ENCODE results near the gene SNX22. TPM values are rescaled to one million over a fixed set of nuclear protein-coding genes. Genes with fewer than 3 reads are reported as not detected.

The SNX22 gene
- total and polyA plus RNA-seq, 9 of the 15 experiments (the other 6 are each of a cell fraction or from before 2014, with no cell fraction given) = 0.91 to 3.0 (median 2.0) TPM

DNA sequence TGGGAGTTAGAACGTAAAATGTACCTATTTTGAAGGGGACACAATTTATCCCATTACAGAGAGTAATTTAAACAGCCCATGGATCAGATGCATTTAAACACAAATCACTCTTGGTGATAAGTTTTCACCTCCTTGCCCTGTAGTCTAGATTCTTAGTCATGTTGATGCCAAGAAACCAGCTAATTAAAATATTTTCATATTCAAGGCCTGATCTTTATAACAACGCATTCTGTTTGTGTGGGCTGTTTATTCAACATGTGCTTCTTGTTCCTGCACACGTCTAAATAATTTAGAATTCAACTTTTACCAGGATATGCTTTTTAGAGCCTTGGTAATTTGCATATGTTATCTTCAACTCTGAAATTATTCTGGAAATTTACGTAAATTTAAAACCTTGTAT lies 29.9 kb upstream of the SNX22 start:
- no peak overlapping the region for H3K27ac ChIP-seq (ENCODE audit: extremely low read depth, low read depth, low read length)
- in situ Hi-C loops (cut with MboI) = no loop called here
- H3K36me3 ChIP-seq (ENCODE audit: control insufficient read depth, insufficient read depth, low read length) = peaks cover 78% of the 10 kb centered on the region
- no peaks in the 10 kb centered on the region for H4K20me1 ChIP-seq (replicated peaks; ENCODE audit: control insufficient read depth, insufficient read depth, low read length)
- no peak overlapping the region for H2AFZ ChIP-seq (ENCODE audit: low read depth, low read length)
- no peak for FAIRE-seq
- H3K9ac ChIP-seq (ENCODE audit: insufficient read depth in 1 of 2, low read depth in 2 of 2, low read length in 2 of 2) = no peak overlapping the region
- no peak for ATAC-seq
- CTCF ChIA-PET (ENCODE audit: low intra/inter-chr PET ratio) = no interaction called here
- WGBS (ENCODE audit: insufficient coverage, low coverage, missing lambda C conversion rate) = 93% methylated on average over 4 of the region's 4 CpGs
- BruUV-seq (replicated peaks) = no TSS peak
- POLR2A ChIA-PET = interaction anchor here (2.2 kb wide), 1 partner anchor 10 kb away, joined by 11 read pairs; no protein-coding TSS in a partner anchor
- H3K4me3 ChIP-seq = no peak overlapping the region
- no peak for DNase-seq (ENCODE audit: extremely low read depth in 1 of 4, low spot score in 3 of 4)
- H3K4me2 ChIP-seq (ENCODE audit: insufficient read depth, low read length) = no peak overlapping the region
- H3K9me3 ChIP-seq (replicated peaks; ENCODE audit: control insufficient read depth, insufficient read depth, low read depth, low read length) = no peaks in the 10 kb centered on the region
- intact Hi-C loops (cut with micrococcal nuclease) = no loop called here
- no peak for TF ChIP-seq TAF7 (tag; IDR thresholded peaks at IDR 0.05)
- no peaks in the 10 kb centered on the region for H3K9me1 ChIP-seq (ENCODE audit: control insufficient read depth, insufficient read depth, low read length)
- no peaks in the 10 kb centered on the region for H3K79me2 ChIP-seq (ENCODE audit: control insufficient read depth, insufficient read depth, low read length)
- H3K4me1 ChIP-seq (replicated peaks in 1 of 2; ENCODE audit: control insufficient read depth in 2 of 2, insufficient read depth in 2 of 2, low read length in 2 of 2) = no peaks in the 10 kb centered on the region
- H3K27me3 ChIP-seq (ENCODE audit: control insufficient read depth in 2 of 2, insufficient read depth in 2 of 2, low read length in 2 of 2) = no peaks in the 10 kb centered on the region

DNA sequence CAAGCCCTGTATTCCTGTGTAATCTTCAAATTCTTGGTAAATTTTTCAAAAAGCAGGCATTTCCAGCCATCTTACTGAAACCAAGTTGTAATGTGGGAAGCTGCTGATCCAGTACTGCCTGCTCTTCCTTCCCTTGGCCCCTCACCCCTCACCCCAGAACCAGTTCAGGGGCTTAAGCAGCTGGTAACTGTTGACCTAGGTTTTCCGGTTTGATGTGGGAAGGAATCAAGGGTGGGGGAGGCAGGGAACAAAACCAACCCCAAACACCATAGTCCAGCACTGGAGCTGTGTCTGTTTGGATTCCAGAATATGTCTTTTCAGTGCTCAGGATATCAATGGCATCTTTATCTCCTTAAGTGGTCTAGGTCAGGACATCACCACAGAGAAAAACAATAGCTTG lies 29.1 kb upstream of the SNX22 start:
- Histone ChIP-seq H3K4me3 (no peak overlapping the region), H3K9ac (ENCODE audit: insufficient read depth in 1 of 2, low read depth in 2 of 2, low read length in 2 of 2) (no peak overlapping the region), H2AFZ (ENCODE audit: low read depth, low read length) (no peak overlapping the region), H3K4me2 (ENCODE audit: insufficient read depth, low read length) (no peak overlapping the region), H3K4me1 (replicated peaks in 1 of 2; ENCODE audit: control insufficient read depth in 2 of 2, insufficient read depth in 2 of 2, low read length in 2 of 2) (no peaks in the 10 kb centered on the region), H3K27me3 (ENCODE audit: control insufficient read depth in 2 of 2, insufficient read depth in 2 of 2, low read length in 2 of 2) (no peaks in the 10 kb centered on the region), H3K9me3 (replicated peaks; ENCODE audit: control insufficient read depth, insufficient read depth, low read depth, low read length) (no peaks in the 10 kb centered on the region), H3K9me1 (ENCODE audit: control insufficient read depth, insufficient read depth, low read length) (no peaks in the 10 kb centered on the region), H3K27ac (ENCODE audit: extremely low read depth, low read depth, low read length) (no peak overlapping the region), H3K36me3 (ENCODE audit: control insufficient read depth, insufficient read depth, low read length) (peaks cover 80% of the 10 kb centered on the region), H4K20me1 (replicated peaks; ENCODE audit: control insufficient read depth, insufficient read depth, low read length) (no peaks in the 10 kb centered on the region), H3K79me2 (ENCODE audit: control insufficient read depth, insufficient read depth, low read length) (no peaks in the 10 kb centered on the region)
- ATAC-seq = no peak
- no peak for FAIRE-seq
- no TSS peak for BruUV-seq (replicated peaks)
- POLR2A ChIA-PET = interaction anchor here (0.9 to 2.2 kb wide), 5 partner anchors 9 to 40 kb away, joined by 3 to 11 read pairs (median 4); partner anchors contain the start of gene PPIB
- WGBS (ENCODE audit: insufficient coverage, low coverage, missing lambda C conversion rate) = 89% methylated on average over 1 of the region's 1 CpG
- CTCF ChIA-PET (ENCODE audit: low intra/inter-chr PET ratio) = no interaction called here
- intact Hi-C loops (cut with micrococcal nuclease) = no loop called here
- in situ Hi-C loops (cut with MboI) = no loop called here
- no peak for DNase-seq (ENCODE audit: extremely low read depth in 1 of 4, low spot score in 3 of 4)
- TF ChIP-seq, protein P1, sequence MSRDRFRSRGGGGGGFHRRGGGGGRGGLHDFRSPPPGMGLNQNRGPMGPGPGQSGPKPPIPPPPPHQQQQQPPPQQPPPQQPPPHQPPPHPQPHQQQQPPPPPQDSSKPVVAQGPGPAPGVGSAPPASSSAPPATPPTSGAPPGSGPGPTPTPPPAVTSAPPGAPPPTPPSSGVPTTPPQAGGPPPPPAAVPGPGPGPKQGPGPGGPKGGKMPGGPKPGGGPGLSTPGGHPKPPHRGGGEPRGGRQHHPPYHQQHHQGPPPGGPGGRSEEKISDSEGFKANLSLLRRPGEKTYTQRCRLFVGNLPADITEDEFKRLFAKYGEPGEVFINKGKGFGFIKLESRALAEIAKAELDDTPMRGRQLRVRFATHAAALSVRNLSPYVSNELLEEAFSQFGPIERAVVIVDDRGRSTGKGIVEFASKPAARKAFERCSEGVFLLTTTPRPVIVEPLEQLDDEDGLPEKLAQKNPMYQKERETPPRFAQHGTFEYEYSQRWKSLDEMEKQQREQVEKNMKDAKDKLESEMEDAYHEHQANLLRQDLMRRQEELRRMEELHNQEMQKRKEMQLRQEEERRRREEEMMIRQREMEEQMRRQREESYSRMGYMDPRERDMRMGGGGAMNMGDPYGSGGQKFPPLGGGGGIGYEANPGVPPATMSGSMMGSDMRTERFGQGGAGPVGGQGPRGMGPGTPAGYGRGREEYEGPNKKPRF (IDR thresholded peaks at IDR 0.05; ENCODE audit: low read depth, low read length) = no peak
- TF ChIP-seq HDAC6 (IDR thresholded peaks at IDR 0.05; ENCODE audit: low read depth, low read length) (no peak), TAL1 (IDR thresholded peaks at IDR 0.05) (no peak), CBX8 (IDR thresholded peaks at IDR 0.05; ENCODE audit: borderline replicate concordance, extremely low read depth, low read depth, low read length, poor library complexity, severe bottlenecking) (no peak), ZNF263 (CRISPR knock-in tag; IDR thresholded peaks at IDR 0.05; ENCODE audit: borderline replicate concordance) (no peak), GATA2 (CRISPR knock-in tag; IDR thresholded peaks at IDR 0.05) (no peak), SETDB1 (IDR thresholded peaks at IDR 0.05; ENCODE audit: low read length) (no peak), KLF10 (CRISPR knock-in tag; IDR thresholded peaks at IDR 0.05) (no peak), KDM2B (CRISPR knock-in tag; IDR thresholded peaks at IDR 0.05) (no peak)
- TF ChIP-seq, protein P2, sequence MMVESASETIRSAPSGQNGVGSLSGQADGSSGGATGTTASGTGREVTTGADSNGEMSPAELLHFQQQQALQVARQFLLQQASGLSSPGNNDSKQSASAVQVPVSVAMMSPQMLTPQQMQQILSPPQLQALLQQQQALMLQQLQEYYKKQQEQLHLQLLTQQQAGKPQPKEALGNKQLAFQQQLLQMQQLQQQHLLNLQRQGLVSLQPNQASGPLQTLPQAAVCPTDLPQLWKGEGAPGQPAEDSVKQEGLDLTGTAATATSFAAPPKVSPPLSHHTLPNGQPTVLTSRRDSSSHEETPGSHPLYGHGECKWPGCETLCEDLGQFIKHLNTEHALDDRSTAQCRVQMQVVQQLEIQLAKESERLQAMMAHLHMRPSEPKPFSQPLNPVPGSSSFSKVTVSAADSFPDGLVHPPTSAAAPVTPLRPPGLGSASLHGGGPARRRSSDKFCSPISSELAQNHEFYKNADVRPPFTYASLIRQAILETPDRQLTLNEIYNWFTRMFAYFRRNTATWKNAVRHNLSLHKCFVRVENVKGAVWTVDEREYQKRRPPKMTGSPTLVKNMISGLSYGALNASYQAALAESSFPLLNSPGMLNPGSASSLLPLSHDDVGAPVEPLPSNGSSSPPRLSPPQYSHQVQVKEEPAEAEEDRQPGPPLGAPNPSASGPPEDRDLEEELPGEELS (CRISPR knock-in tag; IDR thresholded peaks at IDR 0.05; ENCODE audit: borderline replicate concordance) = no peak
- TF ChIP-seq, protein P3, sequence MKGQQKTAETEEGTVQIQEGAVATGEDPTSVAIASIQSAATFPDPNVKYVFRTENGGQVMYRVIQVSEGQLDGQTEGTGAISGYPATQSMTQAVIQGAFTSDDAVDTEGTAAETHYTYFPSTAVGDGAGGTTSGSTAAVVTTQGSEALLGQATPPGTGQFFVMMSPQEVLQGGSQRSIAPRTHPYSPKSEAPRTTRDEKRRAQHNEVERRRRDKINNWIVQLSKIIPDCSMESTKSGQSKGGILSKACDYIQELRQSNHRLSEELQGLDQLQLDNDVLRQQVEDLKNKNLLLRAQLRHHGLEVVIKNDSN (CRISPR knock-in tag; IDR thresholded peaks at IDR 0.05) = no peak

All from K562 (cell line).